ENCODE results near the gene TCOF1.

- TF ChIP-seq ZNF274 (IDR thresholded peaks at IDR 0.05; ENCODE audit: low read depth, low read length) (no peak), YY1 (IDR thresholded peaks at IDR 0.05; ENCODE audit: insufficient read depth, insufficient read length) (no peak), SUZ12 (IDR thresholded peaks at IDR 0.05; ENCODE audit: extremely low read depth, insufficient read depth, insufficient read length) (no peak)
Observed at GRCh38 chr5:150341331-150341730, 16.2 kb upstream of the TCOF1 start.
